HG03175 (cell line): Measurements from ENCODE around the gene SLC18A3.

Experiments
- ATAC-seq: cut with Tn5 transposase; IDR thresholded peaks from one replicate; pipeline ENCODE4 v1.9.1; 2021; ENCODE audit warnings: mild to moderate bottlenecking, moderate library complexity; ENCODE audit not compliant: unreplicated experiment

The SLC18A3 gene

DNA sequence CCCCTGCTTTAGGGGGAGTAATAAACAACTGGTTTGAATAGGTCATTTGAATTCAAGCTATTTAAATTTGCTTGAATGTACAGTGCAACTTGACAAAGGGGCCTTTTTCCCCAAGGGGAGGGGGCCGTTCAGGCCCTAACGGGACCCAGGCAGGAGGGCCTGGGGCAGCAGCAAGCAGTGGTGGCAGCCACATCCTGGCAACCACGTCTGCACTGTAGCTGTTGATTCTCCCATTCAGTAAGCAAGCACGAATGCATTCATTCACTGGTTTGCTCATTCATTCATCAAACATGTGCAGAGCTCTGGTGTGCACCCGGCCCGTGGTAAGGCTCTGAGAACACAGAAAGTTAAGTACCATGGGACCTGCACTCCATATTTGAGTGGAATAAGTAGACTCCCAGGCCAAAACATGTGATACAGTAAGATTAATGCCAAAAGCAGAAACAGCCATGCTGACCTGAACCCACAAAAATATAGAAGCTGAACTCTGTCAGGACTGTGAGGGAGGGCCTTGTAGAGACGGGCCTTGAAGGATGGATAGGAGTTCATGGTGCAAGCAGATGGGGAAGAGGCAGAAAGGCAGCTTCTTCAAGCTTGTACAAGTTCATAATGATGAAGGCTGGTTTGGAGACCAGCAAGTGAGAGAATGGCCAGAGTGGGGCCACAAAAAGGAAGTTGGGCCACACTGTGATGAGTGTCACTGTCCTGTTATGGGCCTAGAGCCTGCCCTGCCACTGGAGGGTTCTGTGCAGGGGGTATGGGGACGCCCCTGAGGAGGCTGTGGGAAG, 40.0 kb downstream of the SLC18A3 start:
- no peak for ATAC-seq

DNA sequence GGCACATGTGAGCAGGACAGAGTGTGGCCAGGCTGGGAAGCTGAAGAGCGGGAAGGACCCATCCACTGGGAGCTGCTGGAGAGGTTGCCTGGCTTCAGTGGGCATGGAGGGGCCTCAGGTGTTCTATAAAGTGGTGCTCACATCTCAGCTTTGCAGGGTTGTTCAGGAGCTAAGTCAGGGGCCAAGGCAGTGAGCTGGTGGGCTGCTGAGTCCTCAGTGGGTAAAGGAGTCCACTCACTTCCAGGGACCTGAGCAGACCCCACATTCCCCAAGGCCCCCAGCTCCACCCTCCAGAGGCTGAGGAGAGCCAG, 40.6 kb downstream of the SLC18A3 start:
- ATAC-seq: no peak

DNA sequence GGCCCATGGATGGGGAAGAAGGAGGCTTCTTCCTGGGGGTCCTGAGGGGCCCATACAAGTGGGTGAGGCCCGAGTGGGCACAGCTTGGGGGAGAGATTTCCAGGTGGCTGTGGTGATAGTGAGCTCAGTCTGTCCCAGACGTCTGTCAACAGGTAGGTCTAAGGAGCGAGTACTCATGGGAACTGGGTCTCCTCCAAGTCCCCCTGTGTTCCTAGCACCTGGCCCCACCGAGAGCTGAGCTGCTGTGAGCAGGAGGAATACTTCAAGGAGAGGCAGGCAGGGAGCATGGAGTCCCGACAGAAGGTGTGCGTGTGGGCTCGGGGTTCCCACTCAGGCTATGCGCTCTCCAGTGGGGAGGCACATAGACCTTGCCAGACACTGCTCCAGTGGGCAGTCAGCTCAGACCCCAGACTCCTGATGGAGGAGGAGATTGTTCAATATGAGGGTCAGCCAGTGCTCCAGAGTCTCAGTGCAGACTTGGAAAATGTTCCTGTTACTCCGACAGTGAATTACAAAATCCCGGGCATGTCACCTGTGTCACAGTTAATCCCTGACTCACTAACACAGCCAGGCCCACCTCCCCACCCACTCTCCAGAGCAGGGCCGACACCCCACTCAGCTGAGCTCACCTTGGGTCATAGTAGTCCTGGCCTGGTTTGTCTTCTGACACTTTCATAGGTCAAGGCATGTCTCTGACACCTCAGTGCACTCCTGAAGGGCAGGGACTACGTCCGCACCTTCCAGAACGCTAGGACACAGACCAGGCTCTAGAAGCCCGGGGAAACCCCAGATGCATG, 41.1 kb downstream of the SLC18A3 start:
- no peak for ATAC-seq

DNA sequence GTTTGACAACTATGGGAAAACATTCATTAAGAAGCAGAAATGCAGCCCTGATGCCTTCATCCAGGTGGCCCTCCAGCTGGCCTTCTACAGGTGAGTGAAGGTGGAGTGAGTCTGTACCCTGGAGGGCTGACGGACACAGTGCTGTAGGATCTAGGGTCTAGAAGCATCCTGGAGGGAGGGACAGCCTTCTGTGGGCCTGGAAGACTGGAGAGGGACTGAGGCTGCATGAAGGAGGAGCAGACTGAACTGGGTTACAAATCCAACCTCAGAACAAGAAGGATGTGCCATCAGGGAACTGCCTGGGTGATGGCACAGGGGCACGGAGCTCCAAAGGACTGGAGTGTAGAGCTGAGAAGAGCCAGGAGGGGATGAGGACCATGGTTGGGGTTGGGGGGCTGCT, 41.8 kb downstream of the SLC18A3 start:
- ATAC-seq: no peak

DNA sequence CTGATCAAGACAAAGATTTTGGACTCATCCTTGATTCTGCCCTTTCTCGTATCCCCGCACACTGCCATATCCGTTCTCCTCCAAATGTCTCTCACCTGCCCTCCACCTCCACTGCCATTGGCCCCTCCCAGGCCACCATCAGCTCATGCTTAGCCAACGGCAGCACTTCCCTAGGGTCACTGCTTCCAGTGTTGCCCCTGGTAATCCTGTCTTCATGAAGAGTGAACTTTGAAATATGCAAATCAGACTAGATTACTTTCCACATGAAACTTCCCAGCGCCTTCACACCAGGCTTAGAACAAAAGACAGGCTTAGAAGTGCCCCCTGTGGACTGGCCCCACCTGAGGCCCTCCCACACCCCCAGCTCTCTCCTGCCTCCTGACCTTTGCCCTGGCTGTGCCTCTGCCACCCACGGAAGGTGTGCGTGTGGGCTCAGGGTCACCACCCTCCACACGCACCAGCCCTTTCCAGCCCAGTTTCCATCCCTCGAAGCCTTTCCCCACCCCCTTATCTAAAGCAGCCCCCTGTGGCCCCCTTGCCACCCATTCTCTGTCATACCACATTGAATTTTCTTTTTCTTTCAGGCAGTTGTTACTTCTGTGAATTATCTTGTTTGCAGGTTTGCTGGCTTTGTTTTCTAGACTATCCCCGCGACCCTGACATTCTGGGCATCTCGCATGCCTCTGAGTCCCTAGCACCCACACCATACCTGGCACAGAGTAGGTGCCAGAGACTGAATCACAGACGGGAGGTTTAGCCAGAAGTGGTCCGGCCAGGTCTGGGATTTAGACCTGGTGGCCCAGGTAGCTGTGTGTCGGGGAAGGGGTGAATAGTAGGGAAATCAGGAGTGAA, 42.5 kb downstream of the SLC18A3 start:
- ATAC-seq: no peak

DNA sequence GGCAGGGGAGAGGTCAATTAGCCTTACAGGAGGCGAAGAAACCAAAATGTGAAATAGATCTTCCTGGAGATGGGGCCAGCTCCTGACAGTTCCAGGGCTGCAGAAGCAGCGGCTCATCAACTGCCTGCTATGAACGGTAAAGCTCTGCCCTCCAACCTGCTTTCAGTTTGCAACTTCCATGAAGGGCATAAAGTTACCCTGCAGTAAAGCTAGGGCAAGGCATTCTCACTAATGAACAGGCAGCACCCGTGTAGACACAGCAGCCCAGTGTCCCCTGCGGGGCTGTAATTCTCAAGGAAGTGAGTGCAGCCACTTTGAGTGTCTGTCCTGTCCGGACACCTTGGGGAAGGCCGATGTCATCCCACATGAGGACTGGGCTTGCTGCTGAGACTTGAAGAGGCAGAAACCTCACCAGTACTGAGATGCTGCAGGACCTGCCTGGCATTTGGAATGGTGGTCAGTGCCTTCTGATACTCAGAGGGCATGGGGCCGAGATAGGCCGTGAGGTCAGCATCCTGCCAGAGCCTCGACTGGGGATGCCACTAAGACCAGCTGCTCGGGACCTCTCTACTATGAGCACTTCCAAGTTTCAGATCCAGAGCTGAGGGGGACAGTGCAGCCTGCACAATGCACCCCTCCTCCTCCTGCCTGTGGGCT, 43.3 kb downstream of the SLC18A3 start:
- no peak for ATAC-seq

DNA sequence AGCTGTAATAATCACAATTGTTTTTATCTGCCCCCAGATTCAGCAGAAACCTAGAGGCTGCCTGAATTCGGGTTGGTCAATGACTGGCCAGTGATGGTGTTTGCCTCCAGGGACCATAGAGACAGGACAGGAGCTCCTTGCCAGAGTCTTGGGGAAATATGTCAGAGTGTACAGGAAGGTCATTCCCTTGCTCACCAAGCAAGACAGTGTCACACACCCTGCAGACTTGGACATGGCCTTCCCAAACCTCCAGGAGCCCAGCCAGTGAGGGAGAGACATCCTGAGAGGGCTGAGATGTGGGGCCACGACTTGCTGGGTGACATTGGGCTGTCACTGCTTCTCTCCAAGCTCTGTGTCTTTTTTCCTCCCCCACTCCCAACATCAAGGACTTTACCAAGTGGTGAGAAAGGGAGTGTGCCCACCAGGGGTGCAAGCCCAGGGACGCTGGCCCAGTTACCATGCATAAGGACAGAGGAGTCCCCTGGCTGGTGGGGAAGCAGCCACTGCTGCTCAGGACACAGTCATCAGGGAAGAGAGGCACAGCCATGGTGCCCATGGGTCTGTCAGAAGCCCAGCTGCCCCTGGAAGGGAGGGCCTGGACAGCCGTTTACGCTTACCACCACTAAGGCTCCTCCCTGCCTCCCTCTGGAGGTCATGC, 44.1 kb downstream of the SLC18A3 start:
- no peak for ATAC-seq

DNA sequence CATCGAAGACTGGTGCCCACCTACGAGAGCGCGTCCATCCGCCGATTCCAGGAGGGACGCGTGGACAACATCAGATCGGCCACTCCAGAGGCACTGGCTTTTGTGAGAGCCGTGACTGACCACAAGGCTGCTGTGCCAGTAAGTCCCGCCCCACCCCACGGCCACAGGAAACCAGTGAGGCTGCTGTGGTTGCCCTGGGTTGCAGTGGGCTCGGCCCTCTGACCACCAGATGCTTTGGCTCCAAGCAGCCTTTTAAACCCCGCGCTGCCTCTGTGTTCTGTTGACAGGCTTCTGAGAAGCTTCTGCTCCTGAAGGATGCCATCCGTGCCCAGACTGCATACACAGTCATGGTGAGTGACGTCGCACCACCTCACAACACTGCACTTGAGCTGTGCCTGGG, 45.0 kb downstream of the SLC18A3 start:
- no peak for ATAC-seq

DNA sequence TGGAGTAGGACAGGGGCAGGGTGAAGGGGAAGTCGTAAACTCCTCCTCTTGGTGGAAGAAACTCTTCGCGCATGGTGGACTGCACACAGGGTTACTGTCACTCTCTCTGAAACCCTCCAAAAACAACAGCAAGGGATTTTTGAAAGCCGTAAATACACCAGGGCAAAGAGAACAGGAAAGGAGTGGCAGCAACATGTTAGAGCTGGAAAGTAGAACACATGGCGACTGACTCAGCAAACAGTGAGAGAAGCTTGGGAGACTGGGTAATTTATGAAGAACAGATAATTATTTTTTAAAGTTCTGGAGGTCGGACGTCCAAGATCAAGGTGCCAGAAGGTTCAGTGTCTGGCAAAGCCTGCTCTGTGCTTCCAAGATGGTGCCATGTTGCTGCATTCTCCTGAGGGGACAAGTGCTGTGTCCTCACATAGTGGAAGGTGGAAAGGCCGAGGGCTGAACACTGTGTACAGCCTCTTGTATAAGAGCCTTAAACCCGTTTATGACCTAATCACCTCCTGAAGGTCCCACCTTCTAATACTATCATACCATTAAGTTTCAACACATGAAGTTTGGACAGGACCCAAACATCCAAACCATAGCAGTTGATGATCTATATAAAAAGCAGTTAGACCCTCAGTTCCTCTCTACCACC, 46.9 kb downstream of the SLC18A3 start:
- no peak for ATAC-seq

DNA sequence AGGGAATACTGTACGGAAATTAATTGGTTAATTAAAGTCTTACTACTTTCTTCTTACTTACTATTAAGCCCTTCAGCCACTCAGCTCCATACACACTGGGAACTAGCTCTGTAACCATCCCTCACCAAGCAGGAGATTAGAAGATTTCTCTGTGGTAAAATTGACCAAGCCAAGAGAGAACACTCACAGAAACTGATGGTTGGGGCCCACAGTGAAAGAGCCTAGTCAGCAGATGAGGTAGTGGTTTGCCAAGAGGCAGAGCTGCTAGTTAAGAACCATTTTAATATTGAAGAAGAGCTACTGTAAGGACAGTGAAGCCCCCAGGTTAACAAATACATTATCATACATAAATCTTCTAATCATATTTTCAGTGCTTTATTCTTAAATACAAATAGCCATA, 47.5 kb downstream of the SLC18A3 start:
- ATAC-seq: no peak

DNA sequence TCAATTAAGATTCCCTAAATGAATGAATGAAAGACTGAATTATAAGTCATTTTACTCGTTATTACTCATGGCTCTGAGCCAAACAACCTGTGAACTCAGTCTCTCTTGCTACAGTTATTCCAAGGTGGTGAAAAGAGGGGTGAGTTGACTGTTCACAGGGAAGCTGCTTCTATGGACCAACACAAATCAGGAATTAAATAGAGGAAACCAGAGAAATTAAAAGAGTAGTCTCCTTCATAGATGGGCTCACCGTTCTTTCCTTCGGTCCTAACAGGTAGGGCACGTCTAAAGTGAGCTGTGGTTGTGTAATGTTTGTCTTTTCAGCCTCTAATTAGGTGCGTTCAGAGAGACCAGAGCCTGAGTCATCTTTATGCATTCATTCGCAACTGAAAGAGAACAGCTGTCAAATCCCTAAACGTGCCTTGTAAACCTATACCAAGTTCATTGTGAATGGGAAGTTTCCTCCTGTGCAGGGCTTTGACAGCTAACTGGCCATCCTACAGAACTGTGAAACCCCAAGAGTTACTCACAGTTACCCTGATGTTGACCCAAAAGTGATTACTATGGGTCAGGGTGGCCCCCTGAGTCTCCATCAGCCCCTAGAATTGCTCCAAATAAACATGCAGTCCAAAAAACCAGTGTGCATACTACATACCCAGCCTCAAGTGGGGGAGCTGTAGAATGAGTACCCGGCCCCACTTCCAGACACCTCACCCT, 51.2 kb downstream of the SLC18A3 start:
- no peak for ATAC-seq
